T-helper 2 cell treated with Interferon-gamma antibody and Interleukin-4, amounts not matched to agents 100 ng/mL and 5 ng/mL, for 36 hours (primary cell): ENCODE results near the gene KRT15. TPM values are rescaled to one million over a fixed set of nuclear protein-coding genes. Genes with fewer than 3 reads are reported as not detected.

Experiments
- intact Hi-C: fragments of 100-400 bp; cut with micrococcal nuclease; formaldehyde crosslinking; loops from one replicate; pipeline ENCODE4 v1.15.1; 2023
- total RNA-seq: library from RNA; stranded (reverse); gene quantifications from 2 replicates; pipeline ENCODE4 v1.2.3, GENCODE V29; 2022

KRT15 gene
- total RNA-seq, 1 donor from 2014 or later: not detected

DNA sequence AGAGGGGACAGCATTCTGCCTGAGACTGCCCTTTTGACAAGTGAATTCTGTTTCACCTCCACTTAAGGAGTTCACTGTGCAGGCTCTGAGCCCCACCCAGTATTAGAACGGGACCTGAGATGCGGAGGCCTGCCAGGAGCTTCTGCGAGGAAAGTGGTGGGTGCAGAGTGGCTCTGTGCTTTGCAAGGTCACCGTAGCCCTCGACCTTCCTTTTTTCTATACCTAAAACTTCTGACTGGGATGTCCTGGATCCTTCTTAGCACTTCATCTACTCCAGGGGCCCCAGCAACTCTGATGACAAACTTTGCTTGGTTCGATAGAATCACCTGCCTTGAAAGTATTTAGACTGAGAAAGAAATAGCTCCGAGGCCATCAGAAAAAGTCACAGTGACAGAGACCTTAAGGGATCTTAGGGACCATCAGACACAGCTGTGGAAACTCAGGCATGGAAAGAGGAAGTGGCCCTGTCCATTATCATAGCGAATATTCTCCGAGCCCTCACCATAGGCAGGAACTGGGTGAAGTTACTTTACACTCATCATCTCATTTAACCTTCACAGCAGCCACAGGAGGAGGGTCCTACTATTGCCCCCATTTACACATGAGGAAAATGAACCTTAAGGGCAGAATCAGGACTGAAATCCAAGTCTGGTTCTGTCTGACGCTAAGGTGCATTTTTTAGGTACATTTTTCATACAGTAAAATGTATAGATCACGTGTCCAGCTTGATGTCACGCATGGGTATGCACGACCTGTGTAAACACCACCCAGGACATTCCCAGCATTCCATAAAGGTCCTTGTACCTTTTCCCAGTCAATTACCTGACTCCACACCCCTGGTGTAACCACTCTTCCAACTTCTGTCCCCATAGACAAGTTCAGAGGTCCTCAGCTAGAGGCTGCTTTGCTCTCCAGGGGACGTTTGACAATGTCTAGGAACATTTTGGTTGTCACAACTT is 12.6 kb downstream of the KRT15 start:
- intact Hi-C loops: no loop called here

DNA sequence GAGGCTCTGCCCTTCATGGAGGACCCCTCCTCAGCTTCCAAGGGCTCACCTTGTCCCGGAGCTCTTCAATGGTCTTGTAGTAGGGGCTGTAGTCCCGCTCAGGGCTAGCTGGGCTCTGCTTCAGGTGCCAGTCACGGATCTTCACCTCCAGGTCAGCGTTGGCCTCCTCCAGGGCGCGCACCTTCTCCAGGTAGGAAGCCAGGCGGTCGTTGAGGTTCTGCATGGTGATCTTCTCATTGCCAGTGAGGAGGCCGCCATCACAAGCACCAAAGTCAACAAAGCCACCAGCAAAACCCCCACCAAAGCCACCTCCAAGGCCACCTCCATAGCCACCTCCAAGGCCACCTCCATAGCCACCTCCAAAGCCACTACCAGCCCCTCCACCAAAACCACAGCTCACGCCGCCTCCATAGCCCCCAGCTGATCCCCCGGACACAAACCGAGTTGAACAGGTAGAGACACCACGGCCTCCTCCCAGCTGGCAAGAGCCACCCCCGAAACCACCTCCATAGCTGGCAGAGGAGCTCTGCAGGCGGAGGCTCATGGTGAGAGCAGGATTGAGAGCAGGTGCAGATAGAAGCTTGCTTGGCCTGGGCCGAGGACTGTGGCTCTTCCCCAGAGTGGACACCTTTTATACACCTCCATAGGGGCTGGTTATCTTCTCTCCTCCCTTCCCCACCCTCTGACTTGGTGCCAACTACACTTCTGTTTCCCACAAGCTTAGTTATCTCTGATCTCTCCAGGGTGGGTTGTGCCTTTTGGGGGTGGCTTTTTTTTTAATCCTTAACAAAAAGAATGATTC is 13.5 kb downstream of the KRT15 start, which contains the start of gene KRT13:
KRT13 (minus strand) TSS at position 606 of the 802 bp plus-strand sequence; CDS start at position 544, 62 bp downstream.
- intact Hi-C loops: no loop called here

DNA sequence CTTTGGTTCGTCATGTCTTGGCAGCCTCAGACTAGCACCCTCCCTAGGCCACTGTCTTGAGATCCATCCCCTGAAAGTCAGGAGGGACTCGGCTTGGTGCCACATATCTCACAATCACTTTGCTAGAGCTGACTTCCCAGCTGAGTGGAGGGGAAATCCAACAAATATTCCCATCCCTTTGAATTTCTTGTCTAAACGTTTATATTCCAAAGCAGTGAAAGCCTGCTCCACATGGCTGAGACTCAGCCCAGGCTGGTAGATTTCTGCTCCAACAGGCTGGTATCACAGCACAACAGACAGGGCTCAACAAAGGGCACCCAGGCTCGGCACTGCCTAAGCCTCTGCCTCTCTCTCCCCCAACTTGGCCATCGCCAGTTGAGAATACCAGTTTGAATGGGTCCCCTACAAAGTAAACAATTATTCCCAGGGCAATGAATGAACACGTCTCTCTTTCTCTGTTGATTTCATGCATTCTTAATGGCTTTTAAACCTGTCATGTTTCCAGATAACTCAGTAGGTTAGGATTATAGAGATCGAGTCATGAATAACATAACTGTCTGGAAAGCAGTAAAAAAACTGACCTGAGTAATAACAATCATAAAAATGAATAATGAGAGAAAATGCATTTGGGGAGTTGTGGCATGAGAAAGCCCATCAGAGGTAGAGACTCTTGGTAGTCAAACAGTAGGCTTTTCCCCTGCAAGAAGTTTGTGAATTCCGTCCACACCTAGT is 14.3 kb downstream of the KRT15 start:
- intact Hi-C loops: no loop called here

DNA sequence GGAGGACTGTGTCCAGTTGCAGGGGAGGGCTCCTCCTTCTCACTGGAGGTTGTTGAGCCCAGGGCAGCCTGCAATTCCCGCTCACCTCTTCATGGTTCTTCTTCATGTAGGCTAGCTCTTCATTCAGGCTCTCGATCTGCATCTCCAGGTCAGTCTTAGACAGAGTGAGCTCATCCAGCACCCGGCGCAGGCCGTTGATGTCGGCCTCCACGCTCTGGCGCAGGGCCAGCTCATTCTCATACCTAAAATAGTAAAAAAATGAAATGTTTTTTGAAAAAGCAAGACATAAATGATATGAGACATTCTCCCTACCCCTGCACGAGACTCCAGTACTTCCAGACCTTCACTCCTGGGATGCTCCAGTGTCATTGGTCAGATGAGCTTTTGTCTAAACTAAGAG is 15.5 kb downstream of the KRT15 start:
- intact Hi-C loops: no loop called here

DNA sequence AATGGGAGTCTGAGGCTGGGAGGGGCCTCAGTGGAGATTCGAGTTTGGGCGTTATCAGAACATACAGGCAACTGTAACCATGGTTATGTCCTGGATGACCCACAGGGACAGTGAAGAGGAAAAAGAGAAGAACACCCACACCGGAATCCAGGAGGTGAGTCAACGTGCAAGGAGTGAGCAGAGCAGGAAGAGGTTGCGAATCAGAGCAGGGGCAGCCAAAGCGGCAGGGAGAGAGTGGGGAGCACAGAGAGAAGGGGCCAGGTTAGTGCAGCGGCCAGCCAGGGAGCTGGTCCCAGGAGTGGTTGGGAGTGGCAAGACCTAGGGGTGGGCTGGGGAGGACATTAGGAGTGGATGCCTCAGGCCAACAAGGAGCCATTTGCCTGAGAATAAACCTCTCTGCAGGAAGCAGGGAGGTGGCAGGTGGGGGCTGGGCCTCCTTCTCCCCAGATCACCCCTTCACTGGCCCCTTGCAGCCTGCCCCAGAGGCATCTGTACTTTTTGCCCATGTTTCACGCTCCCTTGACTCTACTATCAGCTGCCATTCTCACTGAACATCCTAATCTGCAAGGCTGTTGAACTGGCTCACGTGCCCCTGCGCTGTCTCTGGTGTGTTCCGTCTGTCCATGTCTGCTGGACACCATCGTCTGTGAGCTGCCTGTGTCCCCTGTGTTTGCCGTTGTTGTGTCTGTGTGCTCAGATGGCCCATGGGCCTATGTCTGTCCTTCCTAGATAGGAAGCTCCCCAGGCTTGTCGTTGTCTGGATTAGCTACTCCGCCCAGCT is 18.4 kb downstream of the KRT15 start:
- intact Hi-C loops: no loop called here

DNA sequence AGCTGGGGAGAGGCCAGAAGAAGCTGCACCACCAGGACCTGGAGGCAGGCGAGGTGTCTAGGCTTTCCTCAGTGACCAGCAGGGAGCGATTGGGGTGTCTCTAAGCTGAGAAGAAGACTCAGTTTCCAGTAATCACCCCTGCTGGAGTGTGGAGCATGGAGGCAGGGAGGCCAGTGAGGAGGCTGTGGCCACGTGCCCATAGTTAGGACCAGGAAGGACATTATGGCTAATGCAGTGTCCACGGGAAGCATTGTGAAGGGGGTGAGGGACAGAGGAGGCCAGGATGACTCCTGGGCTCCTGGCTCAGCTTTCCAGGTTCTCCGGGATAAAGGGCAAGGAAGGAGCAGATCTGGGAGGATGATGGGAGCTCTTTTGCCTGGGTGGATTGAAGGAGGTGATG is 19.0 kb downstream of the KRT15 start:
- intact Hi-C loops: no loop called here

DNA sequence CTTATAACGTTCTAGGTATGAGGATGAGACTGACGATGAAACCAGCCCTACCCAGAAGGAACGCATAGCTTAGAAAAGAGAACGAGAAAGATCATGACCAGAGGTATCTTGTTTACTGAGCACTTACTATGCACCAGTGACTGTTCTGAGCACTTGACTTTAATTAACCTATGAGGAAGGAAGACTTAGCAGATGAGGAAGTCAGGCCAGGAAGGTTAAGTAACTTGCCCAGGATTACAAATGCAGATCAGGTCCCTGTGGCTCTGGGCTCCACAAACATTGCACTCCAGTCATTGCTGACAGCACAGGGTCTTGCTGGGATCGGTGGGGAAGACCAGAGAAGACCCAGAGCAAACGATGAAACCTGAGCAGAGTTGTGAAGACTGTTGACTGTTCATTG is 20.4 kb downstream of the KRT15 start:
- intact Hi-C loops: no loop called here

DNA sequence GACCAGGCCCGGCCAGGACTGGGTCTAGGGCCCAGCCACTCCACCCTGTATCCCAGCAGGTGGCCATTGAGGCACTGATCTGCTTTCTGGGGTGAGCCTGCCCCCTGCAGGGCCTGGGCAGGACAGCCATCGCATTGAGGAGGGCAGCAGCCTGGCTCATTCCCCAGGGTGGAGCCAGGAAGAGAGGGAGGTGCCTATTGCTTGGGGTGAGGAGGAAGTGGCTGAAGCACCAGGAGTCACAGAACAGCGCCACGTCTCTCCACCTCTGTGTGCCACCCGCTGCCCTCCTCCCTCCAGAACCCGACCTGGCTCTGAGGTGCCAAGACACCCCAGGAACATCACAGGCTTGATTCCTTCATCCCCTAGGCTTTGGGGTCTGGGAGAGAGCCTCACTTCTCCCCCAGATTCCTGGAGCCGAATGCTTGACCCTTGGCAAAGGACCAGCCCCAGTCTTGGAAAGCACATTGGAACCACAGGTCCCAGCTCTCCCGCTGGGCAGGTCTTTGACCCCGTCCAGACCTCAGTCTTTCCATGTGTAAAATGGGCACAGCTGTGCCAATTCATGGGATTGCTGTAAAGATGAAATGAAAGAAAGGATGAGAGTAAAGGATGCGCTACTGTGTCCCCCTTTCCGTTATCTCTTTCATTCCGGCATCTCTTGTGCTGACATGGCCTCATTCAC is 21.7 kb downstream of the KRT15 start:
- intact Hi-C loops: no loop called here

DNA sequence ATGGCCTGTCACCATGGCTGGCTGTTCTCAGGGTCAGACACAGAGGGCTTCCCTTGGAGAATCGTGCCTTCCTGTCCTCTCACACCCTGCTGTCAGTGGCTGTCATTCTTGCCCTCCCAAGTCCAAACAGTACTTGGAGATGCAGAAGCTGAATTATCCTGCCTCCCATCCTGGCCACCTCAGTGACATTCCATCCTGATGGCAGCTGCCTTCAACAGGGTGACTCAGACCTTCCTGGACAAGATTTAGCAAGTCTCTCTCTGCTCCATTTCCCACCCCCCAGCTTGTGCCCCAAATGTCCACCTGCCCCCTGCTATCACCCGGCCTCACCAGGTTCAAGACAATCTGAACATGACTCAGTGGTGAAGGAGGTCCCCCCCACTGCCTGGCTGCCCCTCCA is 24.2 kb downstream of the KRT15 start:
- intact Hi-C loops: no loop called here

DNA sequence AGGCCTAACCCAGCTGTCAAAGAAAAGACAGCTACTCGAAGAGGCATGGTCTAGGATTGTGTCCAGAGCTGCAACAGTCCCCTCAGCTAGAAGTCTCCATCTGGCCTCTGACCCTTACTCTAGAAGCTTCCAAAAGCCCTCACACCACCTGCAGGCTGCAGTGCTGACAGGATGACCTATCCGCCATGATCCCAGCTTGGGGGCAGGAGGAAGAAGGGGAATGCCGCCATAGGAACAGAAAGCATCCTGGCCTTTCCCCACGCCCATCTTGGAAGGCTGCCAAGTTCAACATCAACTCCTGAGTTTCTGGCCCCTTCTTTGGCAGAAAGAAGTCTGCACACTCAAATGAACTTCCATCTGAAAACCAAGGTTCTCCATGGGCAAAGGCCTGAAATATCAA is 25.9 kb downstream of the KRT15 start:
- intact Hi-C loops: no loop called here

DNA sequence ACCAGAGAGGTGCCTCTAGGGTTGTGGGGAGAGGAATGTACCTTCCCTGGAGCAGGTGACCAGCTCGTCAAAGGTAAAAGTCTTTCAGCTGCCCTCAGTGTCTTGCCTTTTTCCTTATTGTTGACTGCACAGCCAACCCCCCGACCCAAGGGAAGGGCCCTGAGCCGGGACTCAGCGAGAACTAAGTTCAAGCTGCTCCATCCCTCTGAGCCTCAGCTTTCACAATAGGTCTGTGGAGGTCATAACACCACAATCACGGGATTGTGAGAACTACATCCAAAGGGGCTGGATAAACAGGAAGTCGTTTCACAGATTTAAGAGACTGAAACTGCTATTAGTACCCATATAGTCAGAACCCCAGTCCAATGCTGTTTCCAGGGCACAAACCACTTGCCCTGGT is 26.3 kb downstream of the KRT15 start:
- intact Hi-C loops: no loop called here

DNA sequence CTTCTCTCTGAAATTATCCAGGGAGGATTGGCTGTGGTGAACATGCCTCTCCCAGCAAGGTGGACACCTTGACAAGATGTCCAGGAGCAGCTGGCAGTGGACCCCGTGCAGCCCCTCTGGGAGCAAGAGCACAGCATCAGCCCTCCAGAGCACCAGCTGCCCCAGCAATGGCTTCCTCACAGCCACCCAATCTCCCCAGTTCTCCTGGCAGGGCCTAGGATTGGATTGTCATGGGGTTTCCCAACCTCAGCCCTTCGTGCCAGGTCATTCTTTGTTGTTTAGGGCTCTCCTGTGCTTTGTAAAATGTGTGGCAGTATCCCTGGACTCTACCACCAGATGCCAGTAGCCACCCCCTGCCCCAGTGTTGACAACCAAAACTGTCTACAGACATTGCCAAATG is 27.2 kb downstream of the KRT15 start:
- intact Hi-C loops: no loop called here

DNA sequence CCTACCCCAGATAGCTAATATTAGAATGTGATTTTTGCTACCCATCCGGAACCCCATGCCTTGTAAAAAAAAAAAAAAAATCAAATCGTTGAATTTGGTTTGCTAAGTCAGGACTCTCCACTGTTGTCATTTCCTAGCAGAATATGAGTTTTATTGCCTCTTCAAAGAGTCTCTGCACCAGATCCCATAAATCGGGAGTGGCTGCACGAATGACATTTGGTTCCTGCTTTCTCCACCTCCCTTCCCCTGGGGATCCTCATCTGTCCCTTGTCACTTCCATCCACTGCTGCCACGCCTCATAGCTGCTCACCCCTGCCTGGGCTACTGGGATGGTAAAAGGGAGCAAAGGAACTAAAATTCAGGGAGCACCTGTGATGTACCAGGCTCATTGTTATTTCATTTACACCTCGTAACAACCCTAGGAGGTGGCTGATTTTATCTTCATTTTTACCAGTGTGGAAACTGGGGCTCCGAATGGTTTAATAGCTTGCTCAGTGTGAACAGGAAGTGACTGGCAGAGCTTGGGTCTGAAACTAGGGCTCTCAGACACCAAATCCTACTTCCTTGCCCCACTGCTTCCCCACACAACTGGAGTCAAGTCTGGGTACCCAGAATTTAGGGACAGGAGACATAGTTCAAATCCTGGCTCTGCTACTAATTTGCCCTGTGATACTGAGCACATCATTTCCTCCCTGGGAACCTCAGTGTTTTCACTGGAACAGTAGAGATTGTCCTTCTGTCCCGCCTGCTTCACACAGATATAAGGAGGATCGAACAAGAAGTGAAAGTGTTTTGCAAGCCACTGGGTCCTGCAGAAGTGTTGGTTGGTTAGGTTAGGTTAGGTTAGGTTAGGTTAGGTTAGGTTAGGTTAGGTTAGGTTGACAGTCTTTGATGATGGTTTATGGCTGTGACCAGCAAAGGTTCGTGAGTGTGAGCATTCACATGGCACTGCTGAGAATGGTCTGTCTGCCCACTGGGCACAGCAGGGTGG is 28.4 kb downstream of the KRT15 start:
- intact Hi-C loops: loop anchor here (10.0 kb wide), 1 partner anchor 155 kb away; no protein-coding TSS in a partner anchor

DNA sequence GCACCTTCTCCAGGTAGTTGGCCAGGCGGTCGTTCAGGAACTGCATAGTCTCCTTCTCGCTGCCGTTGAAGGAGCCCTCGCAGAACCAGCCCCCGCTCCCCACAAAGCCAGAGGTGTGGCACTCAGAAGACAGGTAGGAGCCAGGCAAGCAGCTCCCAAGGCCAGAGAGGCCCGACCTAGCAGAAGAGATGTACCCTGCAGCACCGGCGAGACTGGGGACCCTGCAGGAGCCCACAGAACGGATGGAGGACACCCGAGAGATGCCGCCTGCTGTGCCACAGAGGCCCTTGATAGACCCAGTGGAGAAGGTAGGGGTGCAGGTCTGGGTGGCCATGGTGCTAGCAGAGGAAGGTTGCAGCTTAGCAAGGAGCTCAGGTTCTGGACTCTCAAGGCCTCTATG is 29.2 kb downstream of the KRT15 start, which contains the start of gene KRT36:
KRT36 (minus strand) TSS at position 380 of the 400 bp plus-strand sequence; CDS start at position 334, 46 bp downstream.
- intact Hi-C loops: loop anchor here (10.0 kb wide), 1 partner anchor 155 kb away; no protein-coding TSS in a partner anchor

DNA sequence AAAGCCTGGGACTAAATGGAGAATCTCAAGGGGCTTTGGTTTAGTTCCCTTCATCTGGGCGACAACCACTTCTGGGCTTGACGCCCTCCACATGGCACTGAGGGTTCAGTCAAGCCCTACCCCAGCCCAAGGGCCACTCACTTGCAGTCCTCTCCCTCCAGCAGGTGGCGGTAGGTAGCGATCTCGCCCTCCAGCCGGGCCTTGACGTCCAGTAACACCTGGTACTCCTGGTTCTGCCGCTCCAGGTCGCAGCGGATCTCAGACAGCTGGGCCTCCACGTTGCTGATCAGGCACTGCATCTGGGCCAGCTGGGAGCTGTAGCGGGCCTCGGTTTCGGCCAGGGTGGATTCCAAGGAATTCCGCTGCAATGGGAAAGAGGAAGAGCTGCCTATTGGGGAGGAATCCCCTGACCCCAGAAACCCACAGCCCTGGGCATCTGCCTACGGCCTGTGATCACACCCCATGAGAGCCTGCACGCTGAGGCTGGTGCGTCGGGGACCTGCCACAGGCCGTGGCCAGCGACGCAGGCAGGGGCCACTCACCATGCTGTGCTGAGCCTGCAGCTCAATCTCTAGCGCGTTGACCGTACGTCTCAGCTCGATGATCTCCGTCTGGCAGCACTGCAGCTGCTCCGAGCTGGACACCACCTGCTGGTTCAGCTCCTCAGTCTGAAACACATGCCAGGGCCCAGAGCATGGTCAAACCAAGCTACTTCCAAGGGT is 31.7 kb downstream of the KRT15 start:
- intact Hi-C loops: loop anchor here (10.0 kb wide), 1 partner anchor 158 kb away; no protein-coding TSS in a partner anchor

DNA sequence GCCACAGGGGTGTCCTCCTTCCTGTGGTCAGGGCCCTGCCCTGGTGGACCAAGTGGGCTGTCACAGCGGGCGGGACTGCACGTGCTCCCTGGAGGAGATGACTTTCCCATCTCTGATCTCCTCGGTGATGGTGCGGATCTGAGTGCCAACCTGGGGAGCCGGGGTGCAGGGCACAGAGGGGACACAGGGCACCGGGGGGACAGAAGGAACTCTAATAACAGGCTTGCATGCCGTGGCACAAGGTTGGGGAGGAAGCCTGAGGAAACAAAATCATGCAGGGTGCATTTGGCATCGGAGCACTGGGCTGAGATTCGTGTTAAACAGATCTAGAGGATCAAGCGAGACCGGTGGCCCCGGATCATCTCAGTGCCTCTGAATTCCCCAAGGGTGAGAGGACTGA is 32.4 kb downstream of the KRT15 start:
- intact Hi-C loops: loop anchor here (10.0 kb wide), 1 partner anchor 158 kb away; no protein-coding TSS in a partner anchor
